A549 (cell line): ENCODE measurements around the gene FOXP1. TPM values are rescaled to one million over a fixed set of nuclear protein-coding genes. Genes with fewer than 3 reads are reported as not detected.

Experiments used
- ATAC-seq, 2 experiments: fragments of 200-7000 bp in 1 of 2; fragments of >200 bp in 1 of 2; cut with Nextera tagmentation in 1 of 2; cut with Tn5 transposase in 1 of 2; 3 replicates each; pipeline versions ENCODE4 v1.8.0 to v1.9.1; 2018 to 2020; ENCODE audit warnings: mild to moderate bottlenecking in 1 of 2, moderate library complexity in 1 of 2
- CTCF ChIA-PET: fragments of 300-600 bp; sonication (Branson Sonifier 250); formaldehyde crosslinking; extraction: SDS; loops from one replicate; lab custom pipeline; 2021; ENCODE audit warnings: antibody characterized with exemption, inconsistent platforms; lab: Yijun Ruan, JAX
- POLR2A ChIA-PET: fragments of 350-600 bp; formaldehyde crosslinking; extraction: SDS; loops from one replicate; lab custom pipeline; 2021; ENCODE audit warnings: antibody characterized with exemption, inconsistent platforms; lab: Yijun Ruan, JAX
- DNase-seq, 2 experiments: peaks; one replicate each; pipeline versions ENCODE4 v3.0.0 to v3.0.0-alpha.2; 2011 to 2016; ENCODE audit warnings: low read depth in 1 of 2, low spot score in 1 of 2
- FAIRE-seq: peaks from 2 replicates; lab custom pipeline; 2011; peaks lifted over from hg19 to GRCh38; lab: Jason Lieb, UNC
- H3K27ac ChIP-seq, 2 experiments: fragments of >200 bp; sonication (Bioruptor Twin); formaldehyde crosslinking; 3 replicates each; pipeline ENCODE4 v1.5.1; 2016 to 2017
- H3K4me1 ChIP-seq: fragments of >200 bp; sonication (Bioruptor Twin); formaldehyde crosslinking; 3 replicates; pipeline ENCODE4 v1.6.1; 2016
- H3K4me2 ChIP-seq: fragments of >200 bp; sonication (Bioruptor Twin); formaldehyde crosslinking; 3 replicates; pipeline ENCODE4 v1.6.1; 2016
- H3K4me3 ChIP-seq: fragments of >200 bp; sonication (Bioruptor Twin); formaldehyde crosslinking; 3 replicates; pipeline ENCODE4 v1.5.1; 2016
- H3K9me3 ChIP-seq: fragments of >200 bp; sonication (Bioruptor Twin); formaldehyde crosslinking; 3 replicates; pipeline ENCODE4 v1.6.1; 2016
- BCL3 ChIP-seq: fragments of >200 bp; sonication (Bioruptor Twin); formaldehyde crosslinking; IDR thresholded peaks from 3 replicates; pipeline ENCODE4 v1.6.1; 2016
- CBX8 ChIP-seq: fragments of 200-600 bp; sonication (generic); IDR thresholded peaks from 2 replicates; pipeline ENCODE4 v1.6.1; 2016
- CEBPB ChIP-seq, 2 experiments: fragments of >200 bp in 1 of 2; sonication (Bioruptor Twin) in 1 of 2; formaldehyde crosslinking in 1 of 2; IDR thresholded peaks; 2 replicates each; pipeline ENCODE4 v1.6.1; 2012 to 2016
- CHD2 ChIP-seq: fragments of 150-350 bp; IDR thresholded peaks from 2 replicates; pipeline ENCODE4 v1.6.1; 2014; ENCODE audit warnings: low read length; ENCODE audit not compliant: partially characterized antibody
- CHD4 ChIP-seq: fragments of 200-600 bp; sonication (generic); IDR thresholded peaks from 2 replicates; pipeline ENCODE4 v1.6.1; 2016; ENCODE audit warnings: antibody characterized with exemption, mild to moderate bottlenecking, borderline replicate concordance
- E2F6 ChIP-seq: IDR thresholded peaks from 2 replicates; pipeline ENCODE4 v1.6.1; 2012; ENCODE audit warnings: low read depth, borderline replicate concordance
- EHMT2 ChIP-seq: fragments of 200-600 bp; sonication (generic); IDR thresholded peaks from 2 replicates; pipeline ENCODE4 v1.6.1; 2016; ENCODE audit warnings: antibody characterized with exemption, low read depth, mild to moderate bottlenecking, moderate library complexity
- ELK1 ChIP-seq: fragments of 150-350 bp; IDR thresholded peaks from 2 replicates; pipeline ENCODE4 v1.6.1; 2014; ENCODE audit warnings: low read depth, mild to moderate bottlenecking, low read length
- EP300 ChIP-seq, 2 experiments: fragments of >200 bp; sonication (Bioruptor Twin); formaldehyde crosslinking; IDR thresholded peaks; 2 replicates in 1 of 2; 3 replicates in 1 of 2; pipeline ENCODE4 v1.6.1; 2016 to 2017
- ESRRA ChIP-seq: fragments of 150-350 bp; IDR thresholded peaks from 2 replicates; pipeline ENCODE4 v1.6.1; 2014; ENCODE audit warnings: mild to moderate bottlenecking, low read length, borderline replicate concordance
- FOSL2 ChIP-seq, 2 experiments: fragments of 450-650 bp in 1 of 2; fragments of >200 bp in 1 of 2; sonication (Bioruptor Twin) in 1 of 2; formaldehyde crosslinking; IDR thresholded peaks; 2 replicates each; pipeline versions ENCODE4 v1.5.0 to v1.6.1; 2016 to 2020; ENCODE audit warnings: mild to moderate bottlenecking in 1 of 2, moderate library complexity in 1 of 2
- FOXS1 ChIP-seq: fragments of 250-450 bp; sonication (Bioruptor Pico); IDR thresholded peaks from 2 replicates; pipeline ENCODE4 v1.5.0; 2020; ENCODE audit warnings: mild to moderate bottlenecking, moderate library complexity
- HDAC2 ChIP-seq: fragments of 200-600 bp; sonication (generic); IDR thresholded peaks from 2 replicates; pipeline ENCODE4 v1.6.1; 2016
- HES2 ChIP-seq: fragments of >200 bp; sonication (Bioruptor Twin); formaldehyde crosslinking; IDR thresholded peaks from 2 replicates; pipeline ENCODE4 v1.6.1; 2016
- JUN ChIP-seq, 2 experiments: fragments of >200 bp; sonication (Bioruptor Twin); formaldehyde crosslinking; IDR thresholded peaks; 2 replicates in 1 of 2; 3 replicates in 1 of 2; pipeline ENCODE4 v1.6.1; 2016 to 2017
- KDM5A ChIP-seq: fragments of 200-600 bp; sonication (generic); IDR thresholded peaks from 2 replicates; pipeline ENCODE4 v1.6.1; 2016; ENCODE audit warnings: antibody characterized with exemption, mild to moderate bottlenecking
- MAFK ChIP-seq: fragments of 450-650 bp; IDR thresholded peaks from 2 replicates; pipeline ENCODE4 v1.6.1; 2014; ENCODE audit not compliant: partially characterized antibody
- MAZ ChIP-seq: fragments of 150-350 bp; IDR thresholded peaks from 2 replicates; pipeline ENCODE4 v1.6.1; 2014; ENCODE audit warnings: antibody characterized with exemption, low read depth, low read length, borderline replicate concordance
- NFE2L2 ChIP-seq: fragments of 150-350 bp; conservative IDR thresholded peaks from 2 replicates; pipeline ENCODE4 v1.6.1; 2014; ENCODE audit warnings: low read length
- NR3C1 ChIP-seq: fragments of >200 bp; sonication (Bioruptor Twin); formaldehyde crosslinking; IDR thresholded peaks from 3 replicates; pipeline ENCODE4 v1.6.1; 2017
- PBX3 ChIP-seq: IDR thresholded peaks from 2 replicates; pipeline ENCODE4 v1.6.1; 2012
- PHF8 ChIP-seq: fragments of 200-600 bp; sonication (generic); IDR thresholded peaks from 2 replicates; pipeline ENCODE4 v1.6.1; 2016; ENCODE audit warnings: low read depth, mild to moderate bottlenecking, antibody characterized with exemption, moderate library complexity, borderline replicate concordance
- POLR2A ChIP-seq: IDR thresholded peaks from 2 replicates; pipeline ENCODE4 v1.6.1; 2012; ENCODE audit warnings: mild to moderate bottlenecking, low read length
- POLR2AphosphoS2 ChIP-seq: conservative IDR thresholded peaks from 2 replicates; pipeline ENCODE4 v1.6.1; 2012; ENCODE audit warnings: low read length, improper control_type of control experiment, inconsistent platforms
- RAD21 ChIP-seq, 2 experiments: fragments of >200 bp in 1 of 2; sonication (Bioruptor Twin) in 1 of 2; formaldehyde crosslinking in 1 of 2; IDR thresholded peaks in 1 of 2; conservative IDR thresholded peaks in 1 of 2; 2 replicates in 1 of 2; 3 replicates in 1 of 2; pipeline ENCODE4 v1.6.1; 2012 to 2018; ENCODE audit warnings: inconsistent platforms in 1 of 2
- RCOR1 ChIP-seq: fragments of 150-350 bp; IDR thresholded peaks from 2 replicates; pipeline ENCODE4 v1.6.1; 2014; ENCODE audit warnings: antibody characterized with exemption, low read length, low read depth
- RFX5 ChIP-seq: fragments of 450-650 bp; IDR thresholded peaks from 2 replicates; pipeline ENCODE4 v1.7.1; 2014; ENCODE audit warnings: antibody characterized with exemption, mild to moderate bottlenecking, moderate library complexity
- RNF2 ChIP-seq: fragments of 200-600 bp; sonication (generic); IDR thresholded peaks from 2 replicates; pipeline ENCODE4 v1.6.1; 2016; ENCODE audit warnings: low read depth, mild to moderate bottlenecking, antibody characterized with exemption, moderate library complexity, borderline replicate concordance
- SMC3 ChIP-seq: fragments of >200 bp; sonication (Bioruptor Twin); formaldehyde crosslinking; IDR thresholded peaks from 3 replicates; pipeline ENCODE4 v1.6.1; 2018; ENCODE audit warnings: inconsistent platforms
- ZFP36 ChIP-seq: fragments of 450-650 bp; IDR thresholded peaks from 2 replicates; pipeline ENCODE4 v1.6.1; 2014; ENCODE audit warnings: borderline replicate concordance; ENCODE audit not compliant: partially characterized antibody
- ZNF302 ChIP-seq: fragments of 250-450 bp; sonication (Bioruptor Pico); IDR thresholded peaks from 2 replicates; pipeline ENCODE4 v1.9.0; 2021; ENCODE audit warnings: inconsistent platforms, mild to moderate bottlenecking, moderate library complexity
- WGBS: methylation state at CpG from one replicate; pipeline ENCODE4 v1.1.6; 2017; ENCODE audit errors: missing lambda C conversion rate; 5-methylcytosine and 5-hydroxymethylcytosine counted together
- polyA plus RNA-seq, 4 experiments: library from polyadenylated mRNA; depleted of rRNA in 3 of 4; stranded (reverse); fragments of >200 nt; fragmentation: RNase III in 1 of 4; extraction: RNeasy Plus Mini Kit Qiagen cat#74134 plus additional on column Dnase treatment in 1 of 4; gene quantifications; 2 replicates in 3 of 4; 3 replicates in 1 of 4; pipeline ENCODE4 v1.2.3, GENCODE V29; 2011 to 2017

Gene FOXP1
- polyA plus RNA-seq, 2 of the 4 experiments (the other 2 are of a cell fraction), result 12.8 to 13.9 TPM

GRCh38 chr3:71300951-71301393 is 282.6 kb downstream of the FOXP1 start:
- no peaks in the 10 kb centered on the region for H3K9me3 ChIP-seq
- no peak overlapping the region for H3K4me3 ChIP-seq
- ChIA-PET POLR2A (no interaction called here), CTCF (interaction anchor here (1.6 kb wide), 1 partner anchor 20 kb away, joined by 4 read pairs; no protein-coding TSS in a partner anchor)
- H3K4me1 ChIP-seq, result 0 out of 3 replicates have a peak, but pooled peaks cover 5% of the 10 kb centered on the region
- no peak for FAIRE-seq
- no peak for DNase-seq
- no peak overlapping the region for H3K27ac ChIP-seq
- H3K4me2 ChIP-seq, result no peak overlapping the region
- 71% methylated on average over 4 of the region's 4 CpGs for WGBS
- TF ChIP-seq PHF8, result no peak
- TF ChIP-seq POLR2A, result no peak
- no peak for TF ChIP-seq CHD2
- no peak for TF ChIP-seq RNF2
- no peak for ATAC-seq

GRCh38 chr3:71299160-71299559 is 284.4 kb downstream of the FOXP1 start:
- CTCF ChIA-PET, result interaction anchor here (1.3 kb wide), 1 partner anchor 15 kb away, joined by 4 read pairs; no protein-coding TSS in a partner anchor
- 87% methylated on average over 5 of the region's 5 CpGs for WGBS
- no peak for FAIRE-seq

GRCh38 chr3:71294919-71295318 is 288.6 kb downstream of the FOXP1 start:
- WGBS, result 80% methylated on average over 7 of the region's 7 CpGs
- FAIRE-seq (no peak), DNase-seq (no peak), ATAC-seq (no peak)
- Histone ChIP-seq H3K4me1 (peaks cover 7% of the 10 kb centered on the region; the same call in 2 of the 3 replicates), H3K4me2 (no peak overlapping the region), H3K4me3 (no peak overlapping the region), H3K27ac (no peak overlapping the region), H3K9me3 (no peaks in the 10 kb centered on the region)
- TF ChIP-seq RAD21 (conservative IDR thresholded peaks at IDR 0.05 in 1 of 2, IDR thresholded peaks at IDR 0.05 in 1 of 2), result no peak
- no peak for TF ChIP-seq MAFK
- no peak for TF ChIP-seq HDAC2
- TF ChIP-seq SMC3, result no peak
- no peak for TF ChIP-seq ESRRA
- TF ChIP-seq RCOR1, result no peak
- TF ChIP-seq E2F6, result no peak
- no peak for TF ChIP-seq EHMT2
- TF ChIP-seq CHD4, result no peak
- TF ChIP-seq HES2, result no peak
- TF ChIP-seq CEBPB (IDR thresholded peaks at IDR 0.05), result no peak
- no peak for TF ChIP-seq FOXS1 (CRISPR knock-in tag)
- no peak for TF ChIP-seq ZFP36
- TF ChIP-seq EP300 (IDR thresholded peaks at IDR 0.05), result no peak
- no peak for TF ChIP-seq RNF2
- no peak for TF ChIP-seq ELK1
- no peak for TF ChIP-seq NR3C1
- TF ChIP-seq BCL3, result no peak
- TF ChIP-seq MAZ, result no peak
- ChIA-PET POLR2A (no interaction called here), CTCF (interaction anchor here (0.6 kb wide), 1 partner anchor 13 kb away, joined by 4 read pairs; no protein-coding TSS in a partner anchor)

More at GRCh38 chr3:71299160-71299559, 284.4 kb downstream of the FOXP1 start:
- no peak for TF ChIP-seq MAFK
- TF ChIP-seq RFX5, result no peak
- TF ChIP-seq NFE2L2, result no peak
- TF ChIP-seq PBX3, result no peak
- no peak for TF ChIP-seq JUN (IDR thresholded peaks at IDR 0.05)
- no peak for TF ChIP-seq KDM5A
- no peak for TF ChIP-seq RNF2
- no peak for TF ChIP-seq CBX8
- no peak for TF ChIP-seq HDAC2
- TF ChIP-seq FOSL2 (IDR thresholded peaks at IDR 0.05), result no peak
- TF ChIP-seq FOSL2 (CRISPR knock-in tag; IDR thresholded peaks at IDR 0.05), result no peak
- no peak for TF ChIP-seq ZNF302 (CRISPR knock-in tag)
- TF ChIP-seq POLR2AphosphoS2, result no peak
- TF ChIP-seq RCOR1, result no peak
- Histone ChIP-seq H3K27ac (no peak overlapping the region), H3K4me1 (peaks cover under 1% of the 10 kb centered on the region; the same call in 1 of the 3 replicates), H3K4me2 (no peak overlapping the region), H3K4me3 (no peak overlapping the region), H3K9me3 (no peaks in the 10 kb centered on the region)
- POLR2A ChIA-PET, result no interaction called here
- ATAC-seq (no peak), DNase-seq (no peak)
